GM19397 (cell line): ENCODE measurements around the gene MDFI.
"Not testable (repeated sequence)": the region's sequence is repeated elsewhere in the genome, so short reads cannot be mapped to it uniquely, and the experiment has no call there.

ENCODE experiments used
- ATAC-seq: cut with Tn5 transposase; IDR thresholded peaks from one replicate; pipeline ENCODE4 v1.9.1; 2021; ENCODE audit warnings: mild to moderate bottlenecking, moderate library complexity; ENCODE audit not compliant: unreplicated experiment

MDFI gene

GRCh38 chr6:41602422-41602743 is 35.9 kb upstream of the MDFI start:
- ATAC-seq = no peak

- ATAC-seq = no peak
Measured at GRCh38 chr6:41602864-41603608, 35.2 kb upstream of the MDFI start.

- no peak for ATAC-seq
Measured at GRCh38 chr6:41604006-41604405, 34.3 kb upstream of the MDFI start.

GRCh38 chr6:41605649-41606048 is 32.6 kb upstream of the MDFI start:
- ATAC-seq = no peak

- ATAC-seq = no peak
Measured at GRCh38 chr6:41607036-41607435, 31.2 kb upstream of the MDFI start.

- no peak for ATAC-seq
Measured at GRCh38 chr6:41607736-41608135, 30.5 kb upstream of the MDFI start.

GRCh38 chr6:41608443-41609151 is 29.7 kb upstream of the MDFI start:
- no peak for ATAC-seq

GRCh38 chr6:41614715-41615114 is 23.6 kb upstream of the MDFI start:
- no peak for ATAC-seq

GRCh38 chr6:41615311-41615710 is 23.0 kb upstream of the MDFI start:
- no peak for ATAC-seq

GRCh38 chr6:41618598-41618997 is 19.7 kb upstream of the MDFI start:
- no peak for ATAC-seq

GRCh38 chr6:41619193-41619592 is 19.1 kb upstream of the MDFI start:
- not testable (repeated sequence) for ATAC-seq

- ATAC-seq = no peak
Measured at GRCh38 chr6:41621367-41621766, 16.9 kb upstream of the MDFI start.

GRCh38 chr6:41621802-41622201 is 16.5 kb upstream of the MDFI start:
- no peak for ATAC-seq

- ATAC-seq = no peak
Measured at GRCh38 chr6:41622206-41622988, 15.9 kb upstream of the MDFI start.

GRCh38 chr6:41623330-41623729 is 14.9 kb upstream of the MDFI start:
- no peak for ATAC-seq

- ATAC-seq = no peak
Measured at GRCh38 chr6:41624621-41625380, 13.5 kb upstream of the MDFI start.

- no peak for ATAC-seq
Measured at GRCh38 chr6:41625442-41625841, 12.8 kb upstream of the MDFI start.

- no peak for ATAC-seq
Measured at GRCh38 chr6:41626022-41626421, 12.2 kb upstream of the MDFI start.

- ATAC-seq = no peak
Measured at GRCh38 chr6:41626917-41627316, 11.4 kb upstream of the MDFI start.

GRCh38 chr6:41629128-41629527 is 9.1 kb upstream of the MDFI start:
- ATAC-seq = no peak

GRCh38 chr6:41630069-41630468 is 8.2 kb upstream of the MDFI start:
- ATAC-seq = no peak
